ENCODE measurements around the gene PFKFB3. TPM values are rescaled to one million over a fixed set of nuclear protein-coding genes. Genes with fewer than 3 reads are reported as not detected.

PFKFB3 gene
- 15.6 and 30.7 TPM in 2 replicates for polyA plus RNA-seq (2011; rRNA removed)
- 14.9 and 17.9 TPM in 2 replicates for polyA minus RNA-seq (2011; rRNA and poly(A)+ RNA removed)

GRCh38 chr10:6202684-6203330 lies at the start of gene PFKFB3:
Gene PFKFB3 (plus strand): TSS chr10:6202932. CDS start chr10:6203261, 329 bp downstream.
- no peaks in the 10 kb centered on the region; the same call in 1 of the 2 replicates for H3K36me3 ChIP-seq (ENCODE audit: control insufficient read depth, insufficient read depth, low read length)
- no peaks in the 10 kb centered on the region for H3K27me3 ChIP-seq (ENCODE audit: control insufficient read depth, insufficient read depth, low read length)
- POLR2A ChIA-PET: interaction anchor here (1.0 to 1.8 kb wide), 4 partner anchors 67 to 207 kb away, joined by 3 to 13 read pairs (median 4); no protein-coding TSS in a partner anchor
- DNase-seq (ENCODE audit: low read depth): no peak
- peak within 1 kb of the TSS; percentile 95 for H3K4me3 ChIP-seq (ENCODE audit: low read depth, low read length)
- CTCF ChIA-PET: interaction anchor here (0.7 to 7.9 kb wide), 50 partner anchors 8 to 1209 kb away, joined by 3 to 228 read pairs (median 6); no protein-coding TSS in a partner anchor
- TF ChIP-seq, protein P1, sequence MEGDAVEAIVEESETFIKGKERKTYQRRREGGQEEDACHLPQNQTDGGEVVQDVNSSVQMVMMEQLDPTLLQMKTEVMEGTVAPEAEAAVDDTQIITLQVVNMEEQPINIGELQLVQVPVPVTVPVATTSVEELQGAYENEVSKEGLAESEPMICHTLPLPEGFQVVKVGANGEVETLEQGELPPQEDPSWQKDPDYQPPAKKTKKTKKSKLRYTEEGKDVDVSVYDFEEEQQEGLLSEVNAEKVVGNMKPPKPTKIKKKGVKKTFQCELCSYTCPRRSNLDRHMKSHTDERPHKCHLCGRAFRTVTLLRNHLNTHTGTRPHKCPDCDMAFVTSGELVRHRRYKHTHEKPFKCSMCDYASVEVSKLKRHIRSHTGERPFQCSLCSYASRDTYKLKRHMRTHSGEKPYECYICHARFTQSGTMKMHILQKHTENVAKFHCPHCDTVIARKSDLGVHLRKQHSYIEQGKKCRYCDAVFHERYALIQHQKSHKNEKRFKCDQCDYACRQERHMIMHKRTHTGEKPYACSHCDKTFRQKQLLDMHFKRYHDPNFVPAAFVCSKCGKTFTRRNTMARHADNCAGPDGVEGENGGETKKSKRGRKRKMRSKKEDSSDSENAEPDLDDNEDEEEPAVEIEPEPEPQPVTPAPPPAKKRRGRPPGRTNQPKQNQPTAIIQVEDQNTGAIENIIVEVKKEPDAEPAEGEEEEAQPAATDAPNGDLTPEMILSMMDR (IDR thresholded peaks at IDR 0.05; ENCODE audit: insufficient read depth, low read depth, low read length): peak; percentile 70

DNA sequence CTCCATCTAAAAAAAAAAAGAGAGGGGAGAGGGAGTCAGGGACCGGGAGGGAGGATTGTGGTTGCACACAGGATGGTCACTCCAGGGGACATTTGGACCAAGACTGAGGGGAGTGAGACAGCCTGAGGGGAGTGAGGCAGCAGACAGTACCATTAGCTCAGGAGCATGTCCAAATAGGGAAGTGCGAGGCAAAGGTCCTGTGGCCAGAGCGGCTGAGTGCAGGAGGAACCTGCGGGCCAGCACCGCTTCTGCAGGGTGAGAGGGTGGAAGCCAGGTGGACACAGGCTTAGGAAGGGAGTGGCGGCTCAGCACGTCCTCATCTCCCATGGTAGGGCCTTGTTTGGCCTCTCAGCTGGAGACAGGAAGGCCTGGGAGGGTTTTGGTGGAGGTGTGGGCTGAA lies 48.9 kb upstream of the PFKFB3 start:
- no peak for DNase-seq (ENCODE audit: low read depth)
- H3K27me3 ChIP-seq (ENCODE audit: control insufficient read depth, insufficient read depth, low read length): no peaks in the 10 kb centered on the region
- no peak overlapping the region for H3K4me3 ChIP-seq (ENCODE audit: low read depth, low read length)
- POLR2A ChIA-PET: no interaction called here
- peaks cover 1% of the 10 kb centered on the region; the same call in 1 of the 2 replicates for H3K36me3 ChIP-seq (ENCODE audit: control insufficient read depth, insufficient read depth, low read length)
- CTCF ChIA-PET: interaction anchor here (0.7 to 1.4 kb wide), 5 partner anchors 14 to 205 kb away, joined by 3 to 4 read pairs (median 3); no protein-coding TSS in a partner anchor
- TF ChIP-seq, protein P1 (IDR thresholded peaks at IDR 0.05; ENCODE audit: insufficient read depth, low read depth, low read length): no peak

GRCh38 chr10:6154566-6154965 lies 48.2 kb upstream of the PFKFB3 start:
- POLR2A ChIA-PET: no interaction called here
- no peak for DNase-seq (ENCODE audit: low read depth)
- CTCF ChIA-PET: interaction anchor here (1.1 to 1.4 kb wide), 4 partner anchors 13 to 247 kb away, joined by 3 to 4 read pairs (median 3); no protein-coding TSS in a partner anchor

GRCh38 chr10:6158276-6158675 lies 44.5 kb upstream of the PFKFB3 start:
- CTCF ChIA-PET: interaction anchor here (0.7 kb wide), 1 partner anchor 68 kb away, joined by 3 read pairs; no protein-coding TSS in a partner anchor
- POLR2A ChIA-PET: interaction anchor here (0.6 kb wide), 1 partner anchor 13 kb away, joined by 7 read pairs; no protein-coding TSS in a partner anchor

More at GRCh38 chr10:6154566-6154965, 48.2 kb upstream of the PFKFB3 start:
- TF ChIP-seq, protein P1 (IDR thresholded peaks at IDR 0.05; ENCODE audit: insufficient read depth, low read depth, low read length): no peak
- peaks cover 1% of the 10 kb centered on the region; the same call in 1 of the 2 replicates for H3K36me3 ChIP-seq (ENCODE audit: control insufficient read depth, insufficient read depth, low read length)
- no peaks in the 10 kb centered on the region for H3K27me3 ChIP-seq (ENCODE audit: control insufficient read depth, insufficient read depth, low read length)
- no peak overlapping the region for H3K4me3 ChIP-seq (ENCODE audit: low read depth, low read length)

More at GRCh38 chr10:6158276-6158675, 44.5 kb upstream of the PFKFB3 start:
- H3K36me3 ChIP-seq (ENCODE audit: control insufficient read depth, insufficient read depth, low read length): peaks cover under 1% of the 10 kb centered on the region; the same call in 1 of the 2 replicates
- no peaks in the 10 kb centered on the region for H3K27me3 ChIP-seq (ENCODE audit: control insufficient read depth, insufficient read depth, low read length)
- TF ChIP-seq, protein P1 (IDR thresholded peaks at IDR 0.05; ENCODE audit: insufficient read depth, low read depth, low read length): no peak
- DNase-seq (ENCODE audit: low read depth): no peak
- no peak overlapping the region for H3K4me3 ChIP-seq (ENCODE audit: low read depth, low read length)

Measured in BJ (cell line).